Mesothelial cell of epicardium (in vitro differentiated cells): ENCODE data around the gene PRG2. TPM values are rescaled to one million over a fixed set of nuclear protein-coding genes. Genes with fewer than 3 reads are reported as not detected.

Experiments used
- DNase-seq, 2 experiments: peaks; one replicate each; pipeline ENCODE4 v3.0.0; 2021; ENCODE audit warnings: low spot score in 2 of 2; ENCODE audit not compliant: unreplicated experiment in 2 of 2
- H3K27ac Mint-ChIP-seq: 2 replicates; pipeline ENCODE4 v1.8.0; 2021; ENCODE audit warnings: mixed read lengths
- H3K27me3 Mint-ChIP-seq: 2 replicates; pipeline ENCODE4 v1.8.0; 2021; ENCODE audit warnings: low read depth, mixed read lengths
- H3K36me3 Mint-ChIP-seq: 2 replicates; pipeline ENCODE4 v1.8.0; 2021; ENCODE audit warnings: mixed read lengths
- H3K4me1 Mint-ChIP-seq: 2 replicates; pipeline ENCODE4 v1.8.0; 2021; ENCODE audit warnings: mixed read lengths
- H3K4me3 Mint-ChIP-seq: 2 replicates; pipeline ENCODE4 v1.8.0; 2021; ENCODE audit warnings: mild to moderate bottlenecking, moderate library complexity, mixed read lengths
- H3K9me3 Mint-ChIP-seq: 2 replicates; pipeline ENCODE4 v1.8.0; 2021; ENCODE audit warnings: mixed read lengths
- total RNA-seq: library from RNA; stranded (reverse); gene quantifications from 3 replicates; pipeline ENCODE4 v1.2.1, GENCODE V29; 2021
- TF ChIP-seq, protein P1 (sequence below): fragments of 200-600 bp; sonication (generic); IDR thresholded peaks from one replicate; pipeline ENCODE4 v1.5.0; 2021; ENCODE audit warnings: antibody characterized with exemption; ENCODE audit not compliant: unreplicated experiment

The PRG2 gene
- total RNA-seq, 1 donor from 2014 or later, result not detected

DNA sequence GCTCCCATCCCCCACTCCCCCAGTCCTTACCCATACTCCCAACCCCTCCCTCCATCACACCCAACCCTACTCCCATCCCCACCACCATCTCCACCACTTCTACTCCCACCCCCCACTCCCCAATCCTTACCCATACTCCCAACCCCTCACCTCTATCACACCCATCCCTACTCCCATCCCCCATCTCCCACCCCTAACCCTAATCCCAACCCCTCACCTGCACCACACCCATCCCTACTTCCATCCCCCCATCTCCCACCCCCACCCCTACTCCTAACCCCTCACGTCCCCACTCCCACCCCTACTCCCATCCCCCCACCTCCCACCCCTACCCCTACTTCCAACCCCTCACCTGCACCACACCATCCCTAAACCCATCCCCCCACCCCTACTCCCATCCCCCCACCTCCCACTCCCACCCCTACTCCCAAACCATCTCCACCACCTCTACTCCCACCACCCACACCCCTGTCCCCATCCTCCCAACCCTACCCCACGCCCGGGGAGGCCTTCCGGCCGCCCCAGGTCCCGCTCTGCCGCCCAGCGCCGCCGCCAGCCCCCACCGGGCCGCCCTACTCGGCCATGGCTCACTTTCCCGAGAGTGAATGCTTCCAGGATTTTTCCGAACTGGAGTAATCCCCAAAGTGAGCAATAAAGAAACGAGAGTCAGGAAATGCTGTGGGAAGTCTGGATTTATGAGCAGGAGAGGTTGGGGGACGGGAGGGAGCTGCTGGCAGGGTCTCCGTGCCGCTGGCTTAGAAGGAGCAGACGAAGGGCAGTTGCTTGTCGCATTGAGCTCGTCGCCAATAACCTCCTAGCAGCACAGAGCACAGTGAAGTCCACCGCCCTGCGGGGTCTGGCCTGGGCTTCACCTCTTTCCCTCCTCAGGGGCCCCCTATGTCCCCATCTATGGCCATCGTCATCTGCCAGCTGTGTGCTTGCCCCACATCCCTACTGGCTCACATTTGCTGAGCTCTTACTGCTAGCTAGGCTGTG lies 14.1 kb downstream of the PRG2 start:
- TF ChIP-seq, protein P1, sequence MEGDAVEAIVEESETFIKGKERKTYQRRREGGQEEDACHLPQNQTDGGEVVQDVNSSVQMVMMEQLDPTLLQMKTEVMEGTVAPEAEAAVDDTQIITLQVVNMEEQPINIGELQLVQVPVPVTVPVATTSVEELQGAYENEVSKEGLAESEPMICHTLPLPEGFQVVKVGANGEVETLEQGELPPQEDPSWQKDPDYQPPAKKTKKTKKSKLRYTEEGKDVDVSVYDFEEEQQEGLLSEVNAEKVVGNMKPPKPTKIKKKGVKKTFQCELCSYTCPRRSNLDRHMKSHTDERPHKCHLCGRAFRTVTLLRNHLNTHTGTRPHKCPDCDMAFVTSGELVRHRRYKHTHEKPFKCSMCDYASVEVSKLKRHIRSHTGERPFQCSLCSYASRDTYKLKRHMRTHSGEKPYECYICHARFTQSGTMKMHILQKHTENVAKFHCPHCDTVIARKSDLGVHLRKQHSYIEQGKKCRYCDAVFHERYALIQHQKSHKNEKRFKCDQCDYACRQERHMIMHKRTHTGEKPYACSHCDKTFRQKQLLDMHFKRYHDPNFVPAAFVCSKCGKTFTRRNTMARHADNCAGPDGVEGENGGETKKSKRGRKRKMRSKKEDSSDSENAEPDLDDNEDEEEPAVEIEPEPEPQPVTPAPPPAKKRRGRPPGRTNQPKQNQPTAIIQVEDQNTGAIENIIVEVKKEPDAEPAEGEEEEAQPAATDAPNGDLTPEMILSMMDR, result no peak
- Mint-ChIP-seq H3K9me3 (peaks cover 5% of the 10 kb centered on the region), H3K27ac (no peak overlapping the region), H3K4me3 (no peak overlapping the region), H3K36me3 (no peaks in the 10 kb centered on the region), H3K4me1 (no peaks in the 10 kb centered on the region), H3K27me3 (peaks cover 35% of the 10 kb centered on the region)
- DNase-seq, result no peak

DNA sequence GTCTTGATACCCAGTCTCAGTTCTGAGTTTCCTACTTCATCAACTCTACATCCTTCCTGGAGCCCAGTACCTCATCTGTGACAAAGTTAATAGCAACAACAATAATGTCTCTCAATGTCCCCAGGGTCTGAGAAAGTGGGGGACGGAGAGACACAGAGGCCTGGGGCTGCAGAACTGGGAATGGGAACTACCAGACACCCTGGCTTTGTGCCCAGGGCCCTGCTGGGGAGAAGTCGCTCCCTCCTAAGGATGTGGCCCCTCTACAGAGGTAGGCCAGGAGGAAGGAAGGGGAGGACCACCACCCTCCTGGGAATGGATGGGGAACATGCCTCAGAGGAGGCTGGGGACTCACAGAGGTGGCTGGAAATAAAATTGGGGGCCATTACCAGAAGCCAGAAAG lies 15.0 kb downstream of the PRG2 start:
- no peaks in the 10 kb centered on the region for H3K36me3 Mint-ChIP-seq
- H3K27me3 Mint-ChIP-seq, result peaks cover 29% of the 10 kb centered on the region
- no peak for DNase-seq
- TF ChIP-seq, protein P1, result no peak
- no peak overlapping the region for H3K4me3 Mint-ChIP-seq
- H3K4me1 Mint-ChIP-seq, result no peaks in the 10 kb centered on the region
- peaks cover 5% of the 10 kb centered on the region for H3K9me3 Mint-ChIP-seq
- no peak overlapping the region for H3K27ac Mint-ChIP-seq

DNA sequence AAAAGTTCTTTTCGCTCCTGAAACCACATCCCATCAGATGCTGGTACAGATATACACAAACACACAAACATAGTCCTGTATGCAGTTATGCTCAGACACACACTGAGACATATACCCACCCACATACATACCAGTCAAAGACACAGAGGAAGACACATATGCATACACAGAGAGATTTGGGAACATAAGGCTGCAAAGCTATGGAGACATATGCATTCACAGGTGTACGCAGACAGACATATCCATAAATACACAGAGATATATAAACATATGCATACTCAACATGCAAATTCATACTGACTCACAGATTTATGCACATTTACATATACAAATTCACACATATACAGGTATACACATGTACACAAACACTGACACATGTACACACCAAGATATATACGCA lies 15.5 kb downstream of the PRG2 start:
- DNase-seq, result no peak
- Mint-ChIP-seq H3K9me3 (peaks cover 5% of the 10 kb centered on the region), H3K4me1 (no peaks in the 10 kb centered on the region), H3K36me3 (no peaks in the 10 kb centered on the region), H3K27ac (no peak overlapping the region), H3K27me3 (peaks cover 27% of the 10 kb centered on the region), H3K4me3 (no peak overlapping the region)
- TF ChIP-seq, protein P1, result no peak

DNA sequence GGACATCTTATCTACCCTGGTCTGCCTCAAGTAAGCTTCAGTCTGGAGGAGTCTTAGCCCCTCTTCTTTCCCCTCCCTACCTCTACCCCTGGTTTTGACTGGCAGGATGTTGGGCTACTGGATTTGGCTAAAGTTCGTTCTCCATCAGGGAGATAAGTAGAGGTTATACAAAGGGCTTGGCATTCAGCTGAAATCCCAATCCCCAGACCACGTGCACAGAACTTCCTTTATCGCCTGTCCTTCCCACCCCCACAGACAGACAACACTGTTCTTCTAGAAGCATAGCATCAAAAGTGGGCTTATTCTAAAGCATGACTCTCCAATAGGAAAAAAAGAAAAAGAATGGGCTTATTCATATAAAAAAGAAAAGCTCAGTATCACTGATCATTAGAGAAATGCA lies 17.3 kb downstream of the PRG2 start:
- Mint-ChIP-seq H3K9me3 (peaks cover 5% of the 10 kb centered on the region), H3K27me3 (peaks cover 15% of the 10 kb centered on the region), H3K4me3 (no peak overlapping the region), H3K27ac (no peak overlapping the region), H3K4me1 (no peaks in the 10 kb centered on the region), H3K36me3 (no peaks in the 10 kb centered on the region)
- DNase-seq, result no peak
- TF ChIP-seq, protein P1, result no peak

DNA sequence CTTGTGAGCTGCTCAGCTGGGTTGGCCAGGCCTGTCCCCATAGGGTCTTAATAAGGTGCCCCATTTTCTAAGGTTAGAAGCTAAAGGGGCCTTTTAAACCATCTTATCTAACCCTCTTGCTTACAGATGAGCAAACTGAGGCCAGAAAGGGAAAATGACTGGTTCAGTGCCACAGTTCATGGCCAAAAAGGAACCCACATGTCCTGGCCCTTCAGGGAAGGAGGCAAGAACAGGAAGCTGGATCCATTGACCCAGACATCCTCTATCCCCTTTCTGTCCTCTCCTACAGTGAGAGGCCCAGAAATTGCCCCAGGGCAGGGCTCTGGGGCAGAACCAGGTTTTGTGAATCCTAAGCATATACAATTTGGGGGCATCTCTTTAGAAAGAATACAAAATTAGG lies 19.5 kb downstream of the PRG2 start:
- peaks cover 10% of the 10 kb centered on the region for H3K27me3 Mint-ChIP-seq
- H3K4me1 Mint-ChIP-seq, result no peaks in the 10 kb centered on the region
- no peak overlapping the region for H3K27ac Mint-ChIP-seq
- DNase-seq, result no peak
- H3K4me3 Mint-ChIP-seq, result no peak overlapping the region
- TF ChIP-seq, protein P1, result no peak
- H3K9me3 Mint-ChIP-seq, result peaks cover 5% of the 10 kb centered on the region
- no peaks in the 10 kb centered on the region for H3K36me3 Mint-ChIP-seq
